Activated naive CD4-positive, alpha-beta T cell treated with Interleukin-2 at 50 U/mL for 16 hours (primary cell): ENCODE data around the gene ITGA8.
"Not testable (repeated sequence)": the region's sequence is repeated elsewhere in the genome, so short reads cannot be mapped to it uniquely, and the experiment has no call there.

ENCODE experiments used
- DNase-seq: peaks from one replicate; pipeline ENCODE4 v3.0.0-alpha.2; 2020

The ITGA8 gene

GRCh38 chr10:15672469-15672868 is 47.3 kb downstream of the ITGA8 start:
- no peak for DNase-seq

- no peak for DNase-seq
Observed at GRCh38 chr10:15670880-15671279, 48.8 kb downstream of the ITGA8 start.

GRCh38 chr10:15661574-15661973 is 58.1 kb downstream of the ITGA8 start:
- no peak for DNase-seq

GRCh38 chr10:15660990-15661389 is 58.7 kb downstream of the ITGA8 start:
- no peak for DNase-seq

- DNase-seq, result no peak
Observed at GRCh38 chr10:15658069-15658702, 61.5 kb downstream of the ITGA8 start.

- no peak for DNase-seq
Observed at GRCh38 chr10:15652757-15653156, 67.0 kb downstream of the ITGA8 start.

- DNase-seq, result no peak
Observed at GRCh38 chr10:15652117-15652516, 67.6 kb downstream of the ITGA8 start.

- DNase-seq, result no peak
Observed at GRCh38 chr10:15651175-15651574, 68.5 kb downstream of the ITGA8 start.

GRCh38 chr10:15642095-15642494 is 77.6 kb downstream of the ITGA8 start:
- DNase-seq, result no peak

GRCh38 chr10:15640536-15641085 is 79.1 kb downstream of the ITGA8 start:
- DNase-seq, result no peak

- DNase-seq, result no peak
Observed at GRCh38 chr10:15636446-15636845, 83.3 kb downstream of the ITGA8 start.

- no peak for DNase-seq
Observed at GRCh38 chr10:15632456-15633091, 87.1 kb downstream of the ITGA8 start.

- DNase-seq, result not testable (repeated sequence)
Observed at GRCh38 chr10:15631205-15631604, 88.5 kb downstream of the ITGA8 start.

- no peak for DNase-seq
Observed at GRCh38 chr10:15630353-15630752, 89.4 kb downstream of the ITGA8 start.

GRCh38 chr10:15627617-15628196 is 92.0 kb downstream of the ITGA8 start:
- DNase-seq, result no peak

GRCh38 chr10:15626937-15627336 is 92.8 kb downstream of the ITGA8 start:
- DNase-seq, result no peak

- DNase-seq, result no peak
Observed at GRCh38 chr10:15625261-15625660, 94.5 kb downstream of the ITGA8 start.

- DNase-seq, result no peak
Observed at GRCh38 chr10:15624401-15625196, 95.1 kb downstream of the ITGA8 start.

- DNase-seq, result no peak
Observed at GRCh38 chr10:15620836-15621515, 98.7 kb downstream of the ITGA8 start.

GRCh38 chr10:15620337-15620736 is 99.4 kb downstream of the ITGA8 start:
- DNase-seq, result no peak

- DNase-seq, result no peak
Observed at GRCh38 chr10:15609246-15609645, 110.5 kb downstream of the ITGA8 start.

GRCh38 chr10:15606377-15606776 is 113.3 kb downstream of the ITGA8 start:
- no peak for DNase-seq
